ENCODE data around the gene BAIAP3. TPM values are rescaled to one million over a fixed set of nuclear protein-coding genes. Genes with fewer than 3 reads are reported as not detected.

BAIAP3 gene
- total RNA-seq, 2 donors from 2014 or later = 0.35 to 2.4 TPM

DNA sequence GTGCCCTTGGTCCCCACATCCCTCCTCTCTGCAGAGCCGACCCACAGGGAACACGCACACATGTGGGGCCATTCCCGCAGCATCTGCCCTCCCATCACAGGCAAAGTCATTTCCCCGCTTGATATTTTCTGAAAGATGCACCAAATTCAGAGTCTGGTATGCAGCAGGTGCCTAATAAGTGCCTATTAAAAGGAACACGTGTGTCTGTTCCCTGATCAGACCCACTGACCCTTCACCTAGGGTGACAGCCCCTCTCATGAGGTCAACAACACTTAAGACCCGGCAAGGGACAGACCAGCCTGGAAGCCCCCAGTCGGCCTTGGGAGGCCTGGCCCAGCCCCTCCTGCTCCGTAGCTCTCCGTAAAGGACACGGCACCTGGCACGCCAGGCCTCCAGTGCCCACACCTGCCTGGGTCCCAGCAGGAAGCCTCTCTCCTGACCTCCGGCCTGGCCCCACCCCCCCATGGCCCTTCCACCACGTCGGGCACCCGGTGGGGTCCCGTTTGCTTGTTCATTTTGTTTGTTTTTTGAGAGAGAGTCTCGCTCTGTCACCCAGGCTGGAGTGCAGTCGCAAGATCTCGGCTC, 61.0 kb downstream of the BAIAP3 start:
- no peaks in the 10 kb centered on the region for H3K4me1 ChIP-seq
- H3K4me3 ChIP-seq = no peak overlapping the region
- H3K36me3 ChIP-seq = peaks cover 51% of the 10 kb centered on the region
- DNase-seq (ENCODE audit: low spot score) = no peak
- H3K9me3 ChIP-seq = no peaks in the 10 kb centered on the region
- TF ChIP-seq, protein P1, sequence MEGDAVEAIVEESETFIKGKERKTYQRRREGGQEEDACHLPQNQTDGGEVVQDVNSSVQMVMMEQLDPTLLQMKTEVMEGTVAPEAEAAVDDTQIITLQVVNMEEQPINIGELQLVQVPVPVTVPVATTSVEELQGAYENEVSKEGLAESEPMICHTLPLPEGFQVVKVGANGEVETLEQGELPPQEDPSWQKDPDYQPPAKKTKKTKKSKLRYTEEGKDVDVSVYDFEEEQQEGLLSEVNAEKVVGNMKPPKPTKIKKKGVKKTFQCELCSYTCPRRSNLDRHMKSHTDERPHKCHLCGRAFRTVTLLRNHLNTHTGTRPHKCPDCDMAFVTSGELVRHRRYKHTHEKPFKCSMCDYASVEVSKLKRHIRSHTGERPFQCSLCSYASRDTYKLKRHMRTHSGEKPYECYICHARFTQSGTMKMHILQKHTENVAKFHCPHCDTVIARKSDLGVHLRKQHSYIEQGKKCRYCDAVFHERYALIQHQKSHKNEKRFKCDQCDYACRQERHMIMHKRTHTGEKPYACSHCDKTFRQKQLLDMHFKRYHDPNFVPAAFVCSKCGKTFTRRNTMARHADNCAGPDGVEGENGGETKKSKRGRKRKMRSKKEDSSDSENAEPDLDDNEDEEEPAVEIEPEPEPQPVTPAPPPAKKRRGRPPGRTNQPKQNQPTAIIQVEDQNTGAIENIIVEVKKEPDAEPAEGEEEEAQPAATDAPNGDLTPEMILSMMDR (IDR thresholded peaks at IDR 0.05) = no peak
- H3K27ac ChIP-seq = no peak overlapping the region
- no peaks in the 10 kb centered on the region for H3K27me3 ChIP-seq

DNA sequence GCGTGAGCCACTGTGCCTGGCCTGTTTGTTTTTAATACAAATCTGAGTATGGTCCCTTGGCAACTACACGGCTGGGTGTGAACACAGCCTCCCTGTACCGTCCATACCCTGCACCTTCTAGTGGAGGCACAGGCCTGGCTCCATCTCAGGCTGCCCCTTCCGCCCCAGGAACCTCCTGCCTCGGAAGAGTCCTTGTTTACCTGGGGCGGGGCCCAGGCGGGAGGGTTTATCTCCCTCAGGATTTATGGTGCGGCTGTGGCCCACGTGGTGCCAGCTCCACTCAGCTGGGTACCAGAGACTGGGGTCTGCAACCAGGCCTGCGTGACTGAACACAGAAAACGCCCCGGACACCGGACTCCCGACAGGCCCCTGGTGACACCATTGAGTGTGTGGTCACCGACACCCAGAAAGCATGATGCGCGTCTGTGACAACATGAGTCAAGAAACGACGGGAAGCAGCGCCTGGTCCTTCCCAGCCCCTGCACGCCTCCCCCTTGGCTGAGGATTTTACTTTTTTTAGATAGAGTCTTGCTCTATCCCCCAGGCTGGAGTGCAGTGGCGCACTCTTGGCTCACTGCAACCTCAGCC, 62.1 kb downstream of the BAIAP3 start:
- TF ChIP-seq, protein P1 (IDR thresholded peaks at IDR 0.05) = no peak
- Histone ChIP-seq H3K9me3 (no peaks in the 10 kb centered on the region), H3K27me3 (no peaks in the 10 kb centered on the region), H3K4me3 (no peak overlapping the region), H3K36me3 (peaks cover 49% of the 10 kb centered on the region), H3K4me1 (no peaks in the 10 kb centered on the region), H3K27ac (no peak overlapping the region)
- no peak for DNase-seq (ENCODE audit: low spot score)

DNA sequence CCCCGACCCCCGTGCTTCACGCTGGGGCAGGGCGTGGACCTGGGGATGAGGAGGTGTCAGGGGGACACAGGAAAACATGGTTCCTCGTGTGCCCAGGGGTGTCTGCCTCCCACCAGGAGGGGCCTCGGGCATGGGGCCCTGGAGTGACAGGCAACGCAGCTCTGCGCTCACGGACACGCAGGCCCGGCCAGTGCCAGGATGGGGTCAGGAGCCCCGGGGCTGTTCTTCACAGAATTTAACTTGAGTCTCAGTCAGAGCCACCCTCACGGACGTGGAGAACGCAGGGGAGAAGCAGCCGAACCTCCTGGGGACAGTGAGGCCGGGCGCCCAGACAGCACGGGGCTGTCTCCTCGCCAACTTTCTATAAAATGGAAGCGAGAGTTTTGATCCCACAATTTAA, 64.3 kb downstream of the BAIAP3 start:
- TF ChIP-seq, protein P1 (IDR thresholded peaks at IDR 0.05) = no peak
- Histone ChIP-seq H3K4me1 (no peaks in the 10 kb centered on the region), H3K9me3 (no peaks in the 10 kb centered on the region), H3K27me3 (no peaks in the 10 kb centered on the region), H3K27ac (no peak overlapping the region), H3K4me3 (no peak overlapping the region), H3K36me3 (peaks cover 57% of the 10 kb centered on the region)
- DNase-seq (ENCODE audit: low spot score) = no peak

DNA sequence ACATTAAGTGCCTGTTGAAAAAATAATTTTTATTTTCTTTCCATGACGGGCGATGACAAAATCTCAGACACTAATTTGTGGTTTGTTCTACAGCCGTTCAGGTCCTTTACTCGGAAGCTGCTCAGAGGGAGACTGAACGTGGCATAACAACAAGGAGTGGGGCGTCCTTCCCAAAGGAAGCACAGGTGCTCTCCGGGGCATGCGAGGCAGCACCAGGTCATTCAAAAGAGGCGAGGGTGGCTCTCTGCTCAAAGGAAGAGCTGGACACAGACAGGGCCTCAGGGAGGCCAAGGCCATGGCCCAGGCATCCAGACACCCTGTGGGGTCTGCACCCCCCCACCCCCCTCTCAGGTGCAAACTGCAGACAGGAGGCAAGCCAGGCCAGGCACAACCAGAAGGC, 64.9 kb downstream of the BAIAP3 start:
- H3K27ac ChIP-seq = no peak overlapping the region
- peaks cover 51% of the 10 kb centered on the region for H3K36me3 ChIP-seq
- TF ChIP-seq, protein P1 (IDR thresholded peaks at IDR 0.05) = no peak
- DNase-seq (ENCODE audit: low spot score) = no peak
- no peaks in the 10 kb centered on the region for H3K27me3 ChIP-seq
- no peaks in the 10 kb centered on the region for H3K9me3 ChIP-seq
- H3K4me3 ChIP-seq = no peak overlapping the region
- no peaks in the 10 kb centered on the region for H3K4me1 ChIP-seq

Other genes with a start within 250 kb of the BAIAP3 start
- gene C1QTNF8, start 237.4 kb upstream of the BAIAP3 start, total RNA-seq = not detected
- gene CACNA1H, start 180.5 kb upstream of the BAIAP3 start, total RNA-seq = 1 to 10 TPM; 7.0 to 9.4 TPM
- gene TPSG1, start 108.4 kb upstream of the BAIAP3 start, total RNA-seq = not detected
- gene TPSB2, start 103.5 kb upstream of the BAIAP3 start, total RNA-seq = 10 to 100 TPM in 1 of 2 donors, 1 to 10 TPM in 1; 1.2 to 12.5 TPM
- 1 to 10 TPM; 2.6 to 8.9 TPM for gene TPSAB1, start 92.9 kb upstream of the BAIAP3 start, total RNA-seq
- gene TPSD1, start 77.6 kb upstream of the BAIAP3 start, total RNA-seq = under 1 TPM in 1 of 2 donors, not detected in 1; 0.63 TPM
- gene UBE2I, start 24.0 kb upstream of the BAIAP3 start, total RNA-seq = 10 to 100 TPM; 58.8 to 59.5 TPM
- 10 to 100 TPM; 72.8 to 73.7 TPM for gene TSR3, start 18.2 kb downstream of the BAIAP3 start, total RNA-seq
- 10 to 100 TPM; 31.8 to 46.7 TPM for gene GNPTG, start 18.3 kb downstream of the BAIAP3 start, total RNA-seq
- gene UNKL, start 81.1 kb downstream of the BAIAP3 start, total RNA-seq = 10 to 100 TPM; 11.0 to 17.6 TPM
- gene UQCC4, start 87.1 kb downstream of the BAIAP3 start, total RNA-seq = 10 to 100 TPM; 13.4 to 19.7 TPM
- gene PERCC1, start 97.4 kb downstream of the BAIAP3 start, total RNA-seq = not detected
- not detected for gene CCDC154, start 110.9 kb downstream of the BAIAP3 start, total RNA-seq
- 10 to 100 TPM; 19.4 to 31.7 TPM for gene CLCN7, start 141.4 kb downstream of the BAIAP3 start, total RNA-seq
- gene PTX4, start 155.3 kb downstream of the BAIAP3 start, total RNA-seq = under 1 TPM in 1 of 2 donors, not detected in 1; 0.24 TPM
- 10 to 100 TPM; 11.3 to 11.5 TPM for gene TELO2, start 159.7 kb downstream of the BAIAP3 start, total RNA-seq
- gene TMEM204, start 200.0 kb downstream of the BAIAP3 start, total RNA-seq = 10 to 100 TPM; 35.1 to 42.2 TPM